Effector CD8-positive, alpha-beta T cell (primary cell): Measurements from ENCODE around the gene CERK.
"Not testable (repeated sequence)": the region's sequence is repeated elsewhere in the genome, so short reads cannot be mapped to it uniquely, and the experiment has no call there.

Source experiments
- DNase-seq: peaks from one replicate; lab custom pipeline; 2025; lab: John Stamatoyannopoulos, UW

CERK gene

GRCh38 chr22:46748908-46749675 is 11.0 kb upstream of the CERK start:
- peak; percentile 23 for DNase-seq

- no peak for DNase-seq
These were observed 10.3 kb upstream of the CERK start for GRCh38 chr22:46748206-46748907.

- DNase-seq, result no peak
These were observed 9.6 kb upstream of the CERK start for GRCh38 chr22:46747646-46748045.

GRCh38 chr22:46746620-46747019 is 8.6 kb upstream of the CERK start:
- no peak for DNase-seq

GRCh38 chr22:46746192-46746591 is 8.1 kb upstream of the CERK start:
- no peak for DNase-seq

GRCh38 chr22:46744581-46744980 is 6.5 kb upstream of the CERK start:
- DNase-seq, result no peak

GRCh38 chr22:46742576-46743221 is 4.6 kb upstream of the CERK start:
- no peak for DNase-seq

- DNase-seq, result no peak
These were observed 4.0 kb upstream of the CERK start for GRCh38 chr22:46741974-46742519.

GRCh38 chr22:46740910-46741780 is 3.1 kb upstream of the CERK start:
- DNase-seq, result no peak

GRCh38 chr22:46739094-46739870 is 1.2 kb upstream of the CERK start:
- peak; percentile 61 for DNase-seq

- DNase-seq, result no peak
These were observed 618 bp upstream of the CERK start for GRCh38 chr22:46738647-46739093.

- no peak for DNase-seq
These were observed 712 bp downstream of the CERK start for GRCh38 chr22:46737105-46737975.

GRCh38 chr22:46736705-46737104 is 1.3 kb downstream of the CERK start:
- no peak for DNase-seq

- no peak for DNase-seq
These were observed 2.1 kb downstream of the CERK start for GRCh38 chr22:46735747-46736608.

- DNase-seq, result no peak
These were observed 3.1 kb downstream of the CERK start for GRCh38 chr22:46734830-46735453.

- DNase-seq, result not testable (repeated sequence)
These were observed 3.8 kb downstream of the CERK start for GRCh38 chr22:46734213-46734722.

GRCh38 chr22:46732513-46732912 is 5.5 kb downstream of the CERK start:
- DNase-seq, result no peak

GRCh38 chr22:46732041-46732379 is 6.0 kb downstream of the CERK start:
- no peak for DNase-seq
